SK-N-SH (cell line): ENCODE data around the gene PPP1R12C. TPM values are rescaled to one million over a fixed set of nuclear protein-coding genes. Genes with fewer than 3 reads are reported as not detected.

ENCODE experiments used
- CTCF ChIA-PET: fragments of 300-600, 350-600 bp; formaldehyde crosslinking; extraction: SDS; loops from one replicate; lab custom pipeline; 2021; lab: Yijun Ruan, JAX
- POLR2A ChIA-PET: fragments of 350-600 bp; sonication (Branson Sonifier 250); formaldehyde crosslinking; extraction: SDS; loops from one replicate; lab custom pipeline; 2020; ENCODE audit warnings: antibody characterized with exemption, inconsistent platforms; lab: Yijun Ruan, JAX
- DNase-seq: peaks from one replicate; pipeline ENCODE4 v3.0.0; 2012
- H2AFZ ChIP-seq: fragments of 200-600 bp; sonication (generic); 2 replicates; pipeline ENCODE4 v1.8.1; 2016; ENCODE audit warnings: antibody characterized with exemption, mild to moderate bottlenecking, low read depth
- H3F3A ChIP-seq: fragments of 200-600 bp; sonication (generic); replicated peaks from 2 replicates; pipeline ENCODE3; 2016; ENCODE audit warnings: antibody characterized with exemption, mild to moderate bottlenecking; ENCODE audit not compliant: insufficient read depth
- H3K27ac ChIP-seq, 2 experiments: fragments of 200-500 bp in 1 of 2; fragments of 200-600 bp in 1 of 2; sonication (Bioruptor generic) in 1 of 2; sonication (generic), shearing (Covaris generic) in 1 of 2; 2 replicates each; pipeline versions ENCODE4 v1.5.1 to v1.6.1; 2014 to 2016; ENCODE audit warnings: low read depth in 2 of 2, inconsistent platforms in 1 of 2, low read length in 1 of 2, mild to moderate bottlenecking in 1 of 2, mixed read lengths in 1 of 2
- H3K27me3 ChIP-seq: fragments of 200-600 bp; sonication (generic), shearing (Covaris generic); 2 replicates; pipeline ENCODE4 v1.6.1; 2016; ENCODE audit warnings: mixed run types; ENCODE audit not compliant: insufficient read depth
- H3K36me3 ChIP-seq, 2 experiments: fragments of 200-500 bp in 1 of 2; fragments of 200-600 bp in 1 of 2; sonication (Bioruptor generic) in 1 of 2; sonication (generic) in 1 of 2; replicated peaks in 1 of 2; 2 replicates each; pipeline versions ENCODE3 to v1.5.1; 2014 to 2016; ENCODE audit warnings: low read length in 1 of 2, mild to moderate bottlenecking in 1 of 2; ENCODE audit not compliant: insufficient read depth in 2 of 2, control insufficient read depth in 1 of 2
- H3K4me1 ChIP-seq, 2 experiments: fragments of 200-500 bp in 1 of 2; fragments of 200-600 bp in 1 of 2; sonication (Bioruptor generic) in 1 of 2; sonication (generic), shearing (Covaris generic) in 1 of 2; 2 replicates each; pipeline versions ENCODE4 v1.5.1 to v1.6.1; 2014 to 2016; ENCODE audit warnings: low read depth in 1 of 2, low read length in 1 of 2, mixed run types in 1 of 2; ENCODE audit not compliant: insufficient read depth in 2 of 2, control insufficient read depth in 1 of 2
- H3K4me2 ChIP-seq: fragments of 200-600 bp; sonication (generic), shearing (Covaris generic); 2 replicates; pipeline ENCODE4 v1.6.1; 2017; ENCODE audit warnings: mixed run types
- H3K4me3 ChIP-seq, 2 experiments: fragments of 200-500 bp in 1 of 2; fragments of 200-600 bp in 1 of 2; sonication (Bioruptor generic) in 1 of 2; sonication (generic), shearing (Covaris generic) in 1 of 2; 2 replicates each; pipeline versions ENCODE4 v1.5.1 to v1.8.1; 2014 to 2016; ENCODE audit warnings: low read depth in 2 of 2, inconsistent platforms in 1 of 2, low read length in 1 of 2, mild to moderate bottlenecking in 1 of 2, mixed read lengths in 1 of 2, moderate library complexity in 1 of 2
- H3K79me2 ChIP-seq: fragments of 200-600 bp; sonication (generic); 2 replicates; pipeline ENCODE4 v1.8.1; 2017; ENCODE audit warnings: mild to moderate bottlenecking; ENCODE audit not compliant: insufficient read depth
- H3K9ac ChIP-seq: fragments of 200-600 bp; sonication (generic); 2 replicates; pipeline ENCODE4 v1.6.1; 2017; ENCODE audit warnings: mixed run types
- H3K9me2 ChIP-seq: fragments of 200-600 bp; sonication (generic); 2 replicates; pipeline ENCODE4 v1.6.1; 2017; ENCODE audit warnings: mixed run types
- H3K9me3 ChIP-seq: fragments of 200-600 bp; sonication (generic); 2 replicates; pipeline ENCODE4 v1.6.1; 2017; ENCODE audit warnings: mixed run types, mild to moderate bottlenecking, moderate library complexity
- H4K20me1 ChIP-seq: fragments of 200-600 bp; sonication (generic); 2 replicates; pipeline ENCODE4 v1.6.1; 2017; ENCODE audit warnings: mild to moderate bottlenecking, mixed run types; ENCODE audit not compliant: insufficient read depth
- EP300 ChIP-seq, 2 experiments: IDR thresholded peaks; 2 replicates each; pipeline versions ENCODE4 v1.4.0 to v1.6.1; 2012; ENCODE audit warnings: borderline replicate concordance in 1 of 2, low read depth in 1 of 2, low read length in 1 of 2
- GATA2 ChIP-seq: sonication (generic); formaldehyde crosslinking; IDR thresholded peaks from 2 replicates; pipeline ENCODE4 v1.5.0; 2020; ENCODE audit warnings: mild to moderate bottlenecking, missing genetic modification reagents
- IRF3 ChIP-seq: fragments of 150-350 bp; IDR thresholded peaks from 2 replicates; pipeline ENCODE4 v1.6.1; 2016; ENCODE audit warnings: mild to moderate bottlenecking, low read depth, low read length
- MAX ChIP-seq: IDR thresholded peaks from 2 replicates; pipeline ENCODE4 v1.4.0; 2012; ENCODE audit warnings: low read depth
- MEF2A ChIP-seq: IDR thresholded peaks from 2 replicates; pipeline ENCODE4 v1.4.0; 2012; ENCODE audit warnings: low read depth, borderline replicate concordance
- NFIC ChIP-seq: IDR thresholded peaks from 2 replicates; pipeline ENCODE4 v1.4.0; 2012; ENCODE audit warnings: borderline replicate concordance
- NRF1 ChIP-seq: IDR thresholded peaks from 2 replicates; pipeline ENCODE4 v1.6.1; 2012; ENCODE audit warnings: low read depth, mild to moderate bottlenecking, low read length
- POLR2AphosphoS5 ChIP-seq: IDR thresholded peaks from 2 replicates; pipeline ENCODE4 v1.6.1; 2012; ENCODE audit warnings: low read depth, low read length
- RAD21 ChIP-seq: IDR thresholded peaks from 2 replicates; pipeline ENCODE4 v1.6.1; 2012; ENCODE audit warnings: mild to moderate bottlenecking, low read length
- REST ChIP-seq: IDR thresholded peaks from 2 replicates; pipeline ENCODE4 v1.6.1; 2012; ENCODE audit warnings: mild to moderate bottlenecking, low read depth, low read length, moderate library complexity
- RXRA ChIP-seq: IDR thresholded peaks from 2 replicates; pipeline ENCODE4 v1.4.0; 2012; ENCODE audit warnings: low read depth, mild to moderate bottlenecking, borderline replicate concordance
- TEAD4 ChIP-seq: IDR thresholded peaks from 2 replicates; pipeline ENCODE4 v1.4.0; 2012; ENCODE audit warnings: mild to moderate bottlenecking, borderline replicate concordance; ENCODE audit not compliant: insufficient read depth
- USF1 ChIP-seq: IDR thresholded peaks from 2 replicates; pipeline ENCODE4 v1.4.0; 2012; ENCODE audit warnings: low read depth, borderline replicate concordance
- USF2 ChIP-seq: fragments of 150-350 bp; IDR thresholded peaks from 2 replicates; pipeline ENCODE4 v1.6.1; 2017; ENCODE audit warnings: antibody characterized with exemption, low read length, low read depth, borderline replicate concordance
- WGBS: methylation state at CpG from one replicate; pipeline ENCODE4 v1.1.6; 2017; ENCODE audit warnings: low lambda C conversion rate; 5-methylcytosine and 5-hydroxymethylcytosine counted together
- polyA plus RNA-seq, 3 experiments: library from polyadenylated mRNA; depleted of rRNA; stranded (reverse); fragments of >200 nt; gene quantifications; 2 replicates each; pipeline ENCODE4 v1.2.3, GENCODE V29; 2012

The PPP1R12C gene
- polyA plus RNA-seq, 1 of the 3 experiments (the other 2 are of a cell fraction), result 83.9 TPM

- Histone ChIP-seq H3K4me2 (no peak overlapping the region), H3K79me2 (no peaks in the 10 kb centered on the region), H4K20me1 (peaks cover 17% of the 10 kb centered on the region), H3F3A (peaks cover 12% of the 10 kb centered on the region), H3K9me3 (no peaks in the 10 kb centered on the region), H3K27me3 (no peaks in the 10 kb centered on the region), H2AFZ (no peak overlapping the region), H3K36me3 (peaks cover 0 to 28% of the 10 kb centered on the region in 2 experiments), H3K27ac (no peak overlapping the region), H3K9me2 (no peaks in the 10 kb centered on the region), H3K4me3 (no peak overlapping the region), H3K4me1 (peaks cover 5 to 10% of the 10 kb centered on the region in 2 experiments; a peak in 1 of 4 replicates), H3K9ac (no peak overlapping the region)
- ChIA-PET CTCF (no interaction called here), POLR2A (no interaction called here)
- TF ChIP-seq USF1 (no peak), GATA2 (no peak), RAD21 (no peak), USF2 (no peak), NRF1 (no peak), MEF2A (no peak), RXRA (no peak), EP300 (IDR thresholded peaks at IDR 0.05; ENCODE audit: borderline replicate concordance in 1 of 2, low read depth in 1 of 2, low read length in 1 of 2) (no peak), TEAD4 (no peak), POLR2AphosphoS5 (no peak), MAX (no peak), NFIC (no peak), REST (no peak), IRF3 (no peak)
- peak; percentile 81 for DNase-seq
- WGBS, result 96% methylated on average over 21 of the region's 27 CpGs
These were observed 25.5 kb downstream of the PPP1R12C start for GRCh38 chr19:55091955-55092354.
